ENCODE data around the gene GGT5.
"Not testable (repeated sequence)": the region's sequence is repeated elsewhere in the genome, so short reads cannot be mapped to it uniquely, and the experiment has no call there.

GGT5 gene

DNA sequence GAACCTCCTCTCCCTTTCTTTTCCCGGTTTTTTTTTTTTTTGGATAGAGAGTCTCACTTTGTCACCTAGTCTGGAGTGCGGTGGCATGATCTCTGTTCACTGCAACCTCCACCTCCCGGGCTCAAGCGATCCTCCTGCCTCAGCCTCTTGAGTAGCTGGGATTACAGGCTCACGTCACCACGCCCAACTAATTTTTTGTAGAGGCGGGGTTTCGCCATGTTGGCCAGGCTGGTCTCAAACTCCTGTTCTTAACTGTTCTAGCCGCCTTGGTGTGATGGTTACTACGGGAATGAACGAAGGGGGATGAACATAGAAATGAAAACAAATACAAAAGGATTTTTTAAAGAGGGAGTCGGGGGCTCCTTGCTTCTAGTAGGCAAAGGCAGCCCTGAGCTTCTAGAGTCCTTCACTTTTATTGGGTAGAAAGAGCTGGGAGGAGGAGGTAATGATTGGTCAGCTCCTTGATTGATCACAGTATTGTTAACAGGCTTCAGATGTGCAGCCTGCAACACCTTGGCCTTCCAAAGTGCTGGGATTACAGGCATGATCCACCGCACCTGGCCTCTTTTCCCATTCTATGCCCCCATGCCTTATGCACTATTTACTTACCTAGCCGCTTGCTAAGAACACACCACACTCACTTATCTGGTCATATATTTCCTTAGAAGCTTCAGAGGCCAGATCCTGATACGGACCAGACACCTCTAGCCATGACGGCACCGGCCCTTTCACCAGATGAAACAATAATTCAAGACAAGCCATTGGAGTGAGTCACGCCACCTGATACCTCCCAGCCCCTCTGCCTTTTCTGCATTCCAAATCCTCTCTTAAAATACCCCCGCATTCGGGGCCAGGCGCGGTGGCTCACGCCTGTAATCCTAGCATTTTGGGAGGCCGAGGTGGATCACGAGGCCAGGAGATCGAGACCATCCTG is 42.9 kb downstream of the GGT5 start:
- no peak for DNase-seq (ENCODE audit: low read depth)

DNA sequence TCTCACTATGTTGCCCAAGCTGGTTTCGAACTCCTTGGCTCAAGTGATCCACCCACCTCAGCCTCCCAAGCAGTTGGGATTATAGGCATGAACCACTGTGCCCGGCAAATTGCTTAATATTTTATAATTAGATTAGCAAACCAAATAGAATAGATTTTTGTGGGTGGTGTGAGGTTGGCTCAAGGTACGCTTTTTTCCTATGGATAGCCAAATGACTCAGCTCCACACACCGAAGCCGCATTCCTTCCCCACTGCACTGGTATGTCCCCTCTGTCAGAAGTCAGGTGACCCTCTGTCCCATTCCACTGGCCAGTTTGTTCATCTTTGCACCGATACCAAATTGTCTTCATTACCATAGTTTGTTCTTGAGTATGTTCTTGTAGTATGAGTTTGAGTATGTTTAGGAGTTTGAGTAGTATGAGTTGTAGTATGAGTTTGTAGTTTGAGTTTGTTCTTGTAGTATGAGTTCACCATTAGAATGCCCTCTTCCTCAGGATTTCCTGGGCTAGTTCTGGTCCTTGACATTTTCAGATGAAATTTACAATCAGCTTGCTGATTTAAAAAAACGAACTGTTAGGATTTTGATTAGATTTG is 44.2 kb downstream of the GGT5 start:
- DNase-seq (ENCODE audit: low read depth), result no peak

- no peak for DNase-seq (ENCODE audit: low read depth)
Measured at GRCh38 chr22:24198682-24199052, 46.2 kb downstream of the GGT5 start.

DNA sequence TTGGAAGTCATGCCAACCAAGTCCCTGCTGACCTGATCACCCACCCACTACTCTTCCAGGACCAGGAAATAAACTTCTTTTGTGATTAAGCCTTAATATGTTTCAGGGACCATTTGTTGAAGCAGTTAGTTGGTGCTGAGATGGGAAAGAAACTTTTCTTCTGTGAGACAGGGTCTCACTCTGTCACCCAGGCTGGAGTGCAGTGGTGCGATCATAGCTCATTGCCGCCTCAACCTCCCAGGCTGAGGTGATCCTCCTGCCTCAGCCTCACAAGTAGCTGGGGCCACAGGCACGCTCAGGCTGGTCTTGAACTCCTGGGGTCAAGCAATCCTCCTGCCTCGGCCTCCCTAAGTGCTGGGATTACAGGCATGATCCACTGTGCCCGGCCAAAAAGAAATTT is 53.0 kb downstream of the GGT5 start:
- DNase-seq (ENCODE audit: low read depth), result no peak

GRCh38 chr22:24191381-24191841 is 53.5 kb downstream of the GGT5 start:
- no peak for DNase-seq (ENCODE audit: low read depth)

DNA sequence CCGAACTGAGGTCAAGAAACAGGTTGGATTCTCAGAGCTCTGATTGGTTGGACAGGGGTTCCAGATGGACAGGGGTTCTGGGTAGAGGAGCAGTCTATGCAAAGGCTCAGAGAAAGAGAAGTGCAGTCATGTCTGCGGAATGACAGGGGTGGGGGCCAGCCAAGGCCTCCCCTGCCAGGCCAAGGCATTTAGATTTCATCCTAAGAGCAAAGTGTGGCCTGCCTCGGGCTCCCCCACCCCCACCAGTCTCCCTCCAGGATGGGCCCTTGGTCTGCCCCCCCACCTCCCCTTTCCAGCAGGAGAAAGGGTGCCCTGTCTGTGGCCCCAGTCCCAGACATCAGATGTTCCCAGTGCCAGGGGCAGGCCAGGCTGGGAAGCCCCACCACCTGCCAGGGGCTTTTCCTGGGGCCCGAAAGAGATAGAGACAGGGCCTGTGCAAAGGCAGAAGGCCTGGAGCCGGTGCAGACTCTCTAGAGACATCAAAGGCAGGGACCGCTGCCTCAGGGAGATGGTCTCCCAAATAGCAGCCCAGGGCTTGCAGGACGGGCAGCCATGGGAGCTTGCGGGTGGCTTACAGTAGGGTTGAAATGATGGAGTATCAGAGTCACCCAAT is 54.2 kb downstream of the GGT5 start:
- DNase-seq (ENCODE audit: low read depth), result no peak

DNA sequence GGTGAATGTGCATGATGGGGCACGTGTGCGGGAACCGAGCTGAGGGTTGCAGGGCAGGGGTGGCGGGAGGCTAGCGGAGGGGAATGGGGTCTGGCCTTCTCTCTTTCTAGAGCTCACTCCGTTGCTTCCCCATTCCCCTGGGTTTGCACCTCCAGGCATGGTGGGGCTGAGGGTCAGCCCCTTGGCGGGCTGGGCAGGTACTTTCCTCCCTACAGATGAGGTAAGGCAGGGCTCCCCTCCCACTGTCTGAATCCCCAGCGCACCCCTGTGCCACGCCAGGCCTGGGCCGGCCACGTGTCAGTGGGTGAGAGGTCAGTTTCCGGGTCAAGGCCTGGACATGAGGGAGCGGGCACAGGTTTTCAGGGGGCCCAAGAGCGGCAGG is 54.7 kb downstream of the GGT5 start:
- no peak for DNase-seq (ENCODE audit: low read depth)

DNA sequence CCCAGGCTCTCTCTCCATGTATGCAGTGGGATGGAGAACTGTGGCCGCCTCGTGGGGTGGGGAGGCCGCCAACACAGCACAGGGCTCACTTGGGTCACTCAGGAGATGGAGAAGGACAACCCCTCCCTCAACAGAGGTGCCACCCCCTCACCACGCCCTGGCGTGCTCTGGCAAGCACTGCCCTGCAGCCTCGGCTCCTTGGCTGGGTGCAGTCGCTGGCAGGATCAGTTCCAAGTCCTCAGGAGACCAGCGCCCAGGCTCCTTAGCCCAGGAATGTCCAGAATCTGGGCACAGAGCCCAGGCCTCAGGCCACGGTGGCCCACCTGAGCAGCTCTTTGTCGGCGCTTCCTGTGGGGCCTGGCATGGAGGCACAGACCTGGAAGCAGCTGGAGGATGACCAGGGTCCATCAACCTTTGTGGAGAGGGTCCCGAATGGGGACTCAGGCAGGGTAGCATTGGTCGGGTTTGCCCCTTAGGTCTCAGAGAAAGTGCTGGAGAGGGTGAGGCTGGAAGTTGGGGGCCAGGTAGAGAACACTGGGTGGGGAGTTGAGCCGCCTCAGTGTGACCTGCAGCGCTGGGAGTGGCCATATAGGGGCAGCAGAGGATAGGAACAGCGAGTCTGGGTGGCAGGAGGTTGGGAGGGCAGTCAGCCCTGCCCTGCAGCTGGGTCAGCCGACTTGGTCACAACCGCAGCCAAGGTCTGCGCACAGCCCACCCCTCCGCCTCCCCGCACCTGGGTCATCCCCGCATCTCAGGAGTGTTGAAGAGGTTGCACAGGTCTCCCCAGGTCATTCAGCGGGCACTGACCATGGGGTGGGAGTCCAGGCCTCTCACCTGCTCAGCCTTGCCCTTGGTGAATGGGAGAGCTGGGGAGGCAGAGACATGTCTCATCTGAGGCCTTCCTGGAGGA is 55.4 kb downstream of the GGT5 start:
- DNase-seq (ENCODE audit: low read depth), result peak; percentile 15

- DNase-seq (ENCODE audit: low read depth), result no peak
Measured at GRCh38 chr22:24188705-24189248, 56.1 kb downstream of the GGT5 start.

GRCh38 chr22:24187731-24188644 is 56.9 kb downstream of the GGT5 start:
- no peak for DNase-seq (ENCODE audit: low read depth)

- no peak for DNase-seq (ENCODE audit: low read depth)
Measured at GRCh38 chr22:24186892-24187670, 57.8 kb downstream of the GGT5 start.

- no peak for DNase-seq (ENCODE audit: low read depth)
Measured at GRCh38 chr22:24186352-24186740, 58.5 kb downstream of the GGT5 start.

DNA sequence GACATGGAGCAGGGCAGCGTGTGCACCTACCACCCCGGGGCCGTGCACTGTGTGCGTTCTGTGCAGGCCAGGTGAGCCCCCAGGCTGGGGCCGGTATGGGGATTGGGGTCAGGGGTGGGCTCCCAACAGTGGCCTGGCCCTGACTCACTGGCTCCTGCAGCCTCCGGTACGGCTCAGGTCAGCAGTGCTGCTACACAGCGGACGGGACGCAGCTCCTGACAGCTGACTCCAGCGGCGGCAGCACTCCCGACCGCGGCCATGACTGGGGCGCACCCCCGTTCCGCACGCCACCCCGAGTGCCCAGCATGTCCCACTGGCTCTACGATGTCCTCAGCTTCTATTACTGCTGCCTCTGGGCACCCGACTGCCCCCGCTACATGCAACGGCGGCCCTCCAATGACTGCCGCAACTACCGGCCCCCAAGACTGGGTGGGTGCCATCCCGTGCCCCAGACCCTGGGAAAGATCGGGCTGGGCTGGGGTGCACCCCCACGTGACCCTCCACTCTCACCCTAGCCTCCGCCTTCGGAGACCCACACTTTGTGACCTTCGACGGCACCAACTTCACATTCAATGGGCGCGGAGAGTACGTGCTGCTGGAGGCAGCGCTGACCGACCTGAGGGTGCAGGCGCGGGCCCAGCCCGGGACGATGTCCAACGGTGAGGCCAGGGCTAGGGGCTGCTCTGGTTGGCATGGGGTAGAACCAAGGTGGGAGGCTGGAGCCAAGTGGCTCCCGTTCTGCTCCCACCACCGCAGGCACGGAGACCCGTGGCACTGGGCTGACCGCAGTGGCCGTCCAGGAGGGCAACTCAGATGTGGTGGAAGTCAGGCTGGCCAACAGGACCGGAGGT is 59.2 kb downstream of the GGT5 start:
- no peak for DNase-seq (ENCODE audit: low read depth)

GRCh38 chr22:24185001-24185500 is 59.8 kb downstream of the GGT5 start:
- DNase-seq (ENCODE audit: low read depth), result no peak

DNA sequence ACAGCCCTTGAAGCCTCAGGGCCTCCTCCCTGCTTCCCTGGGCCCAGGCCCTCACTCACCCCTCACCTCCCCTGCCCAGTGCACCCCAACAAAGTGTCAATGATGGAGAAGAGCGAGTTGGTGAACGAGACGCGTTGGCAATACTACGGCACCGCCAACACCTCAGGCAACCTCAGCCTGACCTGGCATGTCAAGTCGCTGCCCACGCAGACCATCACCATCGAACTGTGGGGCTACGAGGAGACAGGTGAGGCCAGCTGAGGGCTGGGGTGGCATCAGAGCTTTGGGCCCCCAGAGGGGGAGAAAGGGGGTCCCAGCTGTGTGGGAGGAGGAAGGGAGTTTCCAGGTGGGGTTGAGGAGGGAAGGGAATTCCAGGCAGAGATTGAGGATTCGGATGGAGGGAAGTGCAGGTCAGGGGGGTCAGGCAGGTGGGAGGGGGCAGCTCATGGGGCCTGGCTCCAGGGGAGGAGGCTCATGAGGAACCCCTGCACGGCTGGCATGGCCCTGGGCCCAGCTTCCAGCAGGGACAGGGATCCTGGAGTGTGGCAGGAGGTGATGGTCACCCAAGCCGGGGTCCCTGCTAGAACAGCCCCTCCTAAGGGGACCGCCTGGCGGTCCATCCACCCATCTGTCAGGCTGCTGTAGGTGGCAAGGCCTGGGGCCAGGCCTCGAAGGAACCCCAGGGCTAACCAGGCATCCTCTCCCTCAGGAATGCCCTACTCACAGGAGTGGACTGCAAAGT is 60.7 kb downstream of the GGT5 start:
- no peak for DNase-seq (ENCODE audit: low read depth)

DNA sequence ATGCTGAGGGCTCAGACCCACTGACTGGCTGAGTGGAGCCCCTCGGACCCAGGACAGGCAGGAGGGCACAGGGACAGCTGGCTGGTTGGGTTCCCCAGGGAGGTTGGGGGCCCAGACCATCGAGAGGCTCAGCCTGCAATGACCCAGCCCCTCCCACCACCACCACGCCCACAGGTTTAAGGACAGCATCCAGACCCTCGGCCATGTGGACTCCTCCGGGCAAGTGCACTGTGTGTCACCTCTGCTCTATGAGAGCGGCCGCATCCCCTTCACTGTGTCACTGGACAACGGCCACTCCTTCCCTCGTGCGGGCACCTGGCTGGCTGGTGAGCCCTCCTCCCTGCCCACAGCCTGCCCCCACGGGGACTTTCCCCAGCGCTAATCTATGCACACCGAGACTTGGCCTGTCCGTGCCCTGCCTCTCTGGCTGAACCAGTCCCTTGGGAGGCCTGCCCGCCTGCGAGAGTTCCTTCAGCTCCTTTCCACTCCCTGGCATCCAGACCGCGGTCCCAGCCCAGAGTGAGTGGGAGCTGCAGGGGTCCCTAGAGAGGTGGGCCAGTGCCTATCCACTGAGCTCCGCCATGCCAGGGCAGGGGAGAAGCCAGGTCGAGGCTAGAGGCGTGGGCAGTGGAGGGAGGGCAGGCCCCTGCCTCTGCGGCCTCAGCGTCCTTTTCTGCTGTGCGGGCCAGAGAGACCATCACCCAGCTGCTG is 61.4 kb downstream of the GGT5 start:
- no peak for DNase-seq (ENCODE audit: low read depth)

DNA sequence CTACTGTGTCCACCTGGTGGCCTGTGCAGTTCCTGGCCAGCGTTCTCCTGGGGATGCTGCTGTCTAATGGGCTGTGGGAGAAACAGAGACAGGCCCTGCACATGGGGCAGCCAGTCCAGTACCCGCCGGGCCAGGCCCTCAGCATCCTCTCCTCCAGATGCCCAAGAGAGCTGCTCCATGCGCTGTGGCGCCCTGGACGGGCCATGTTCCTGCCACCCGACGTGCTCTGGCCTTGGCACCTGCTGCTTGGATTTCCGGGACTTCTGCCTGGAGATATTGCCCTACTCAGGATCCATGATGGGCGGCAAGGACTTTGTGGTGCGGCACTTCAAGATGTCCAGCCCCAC is 62.0 kb downstream of the GGT5 start:
- not testable (repeated sequence) for DNase-seq (ENCODE audit: low read depth)
